NCI-H1930 (cell line): Measurements from ENCODE around the gene RAB44.

Experiments used
- DNase-seq, 2 experiments: peaks; one replicate each; lab custom pipeline; 2025; lab: John Stamatoyannopoulos, UW

RAB44 gene

DNA sequence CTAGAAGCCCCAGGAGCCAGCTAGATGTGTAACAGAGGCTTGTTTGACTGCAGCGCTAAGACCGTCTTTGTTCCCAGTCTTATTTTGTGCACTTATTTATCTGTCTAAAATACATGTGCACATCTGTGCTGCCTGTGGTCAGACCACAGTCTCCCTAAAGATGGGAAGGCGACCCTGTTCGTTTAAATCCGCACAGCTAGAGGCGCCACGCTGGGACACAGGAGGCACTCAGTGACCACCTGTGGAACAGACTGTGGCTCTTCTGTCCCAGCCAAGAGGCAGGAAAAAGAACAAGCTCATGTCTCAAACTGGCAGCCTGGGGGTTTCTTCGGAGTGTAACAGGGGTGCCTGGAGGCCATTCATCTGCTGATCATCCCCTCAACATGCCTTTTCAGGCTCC is 74.8 kb downstream of the RAB44 start:
- DNase-seq: no peak

DNA sequence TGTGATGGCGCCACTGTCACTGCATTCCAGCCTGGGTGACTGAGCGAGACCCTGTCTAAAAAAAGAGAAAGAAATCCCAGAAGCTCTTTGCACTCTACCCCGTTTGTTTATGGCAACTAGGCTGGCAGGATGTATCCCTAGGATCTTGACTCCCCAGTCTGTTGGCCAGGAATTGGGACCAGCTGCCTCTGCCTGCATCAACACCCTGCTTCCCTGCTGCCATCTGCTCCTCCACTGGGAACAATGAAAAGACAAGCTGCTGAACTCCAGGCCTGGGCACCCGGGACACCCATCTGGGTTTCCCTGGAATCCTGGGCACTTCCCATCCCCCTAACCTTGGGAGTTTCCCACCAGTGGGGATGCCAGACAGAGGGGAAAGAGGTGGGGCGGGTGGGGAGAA is 76.7 kb downstream of the RAB44 start:
- DNase-seq: no peak

DNA sequence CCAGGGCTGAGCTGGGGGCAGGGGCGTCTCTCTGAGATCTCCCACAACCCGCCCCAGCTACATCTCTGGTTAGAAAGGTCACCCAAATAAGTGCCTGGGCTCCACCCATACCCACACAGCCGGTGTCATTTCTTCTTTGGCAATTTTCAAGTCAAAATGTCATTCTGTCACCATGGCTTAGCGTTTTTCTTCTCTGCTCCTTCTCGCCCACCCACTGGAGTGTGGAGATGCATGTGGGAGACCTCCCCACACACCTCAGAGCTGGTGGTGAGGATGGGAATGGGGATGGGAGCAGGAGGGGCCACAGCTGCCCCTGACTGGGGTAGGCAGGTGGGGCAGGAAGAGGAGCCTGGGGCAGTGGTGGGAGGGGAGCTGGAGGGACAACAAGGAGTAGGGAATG is 78.5 kb downstream of the RAB44 start:
- no peak for DNase-seq

DNA sequence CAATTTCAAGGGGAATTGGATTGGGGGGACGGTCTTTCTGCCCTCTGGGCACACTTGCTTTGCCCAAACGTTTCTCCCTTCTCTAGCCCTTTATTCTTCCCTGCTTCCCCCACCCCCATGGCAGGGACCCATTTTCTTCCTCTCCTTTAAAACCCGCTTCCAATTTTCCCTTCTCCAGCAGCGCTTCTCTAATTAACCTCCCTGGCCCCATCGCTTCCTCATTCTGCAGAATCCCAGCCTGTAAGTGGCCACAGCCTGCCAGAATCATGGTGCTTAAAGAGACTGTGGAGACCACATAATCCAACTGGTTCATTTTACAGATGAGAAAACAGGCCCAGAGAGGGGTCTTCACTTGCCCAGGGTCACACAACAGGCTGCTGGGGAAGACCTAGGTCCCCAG is 80.2 kb downstream of the RAB44 start:
- no peak for DNase-seq

DNA sequence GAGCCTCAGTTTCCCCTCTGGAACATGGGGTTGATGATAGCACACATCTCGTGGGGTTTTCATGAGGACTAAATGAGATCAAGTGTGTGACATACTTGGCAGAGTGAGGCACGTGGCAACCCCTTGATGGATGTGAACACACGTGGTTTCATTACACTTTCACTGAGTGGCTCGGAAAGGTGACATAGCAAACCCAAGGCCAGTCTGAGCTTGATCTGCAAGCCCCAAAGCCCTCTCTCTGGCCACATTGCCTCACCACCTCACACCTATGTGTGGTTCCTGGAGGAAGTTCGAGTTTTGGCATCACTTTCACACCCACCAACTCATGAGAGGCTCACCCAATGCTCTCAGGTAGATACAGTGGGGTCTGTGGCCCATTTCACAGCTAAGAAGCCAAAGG is 81.6 kb downstream of the RAB44 start:
- DNase-seq: no peak

DNA sequence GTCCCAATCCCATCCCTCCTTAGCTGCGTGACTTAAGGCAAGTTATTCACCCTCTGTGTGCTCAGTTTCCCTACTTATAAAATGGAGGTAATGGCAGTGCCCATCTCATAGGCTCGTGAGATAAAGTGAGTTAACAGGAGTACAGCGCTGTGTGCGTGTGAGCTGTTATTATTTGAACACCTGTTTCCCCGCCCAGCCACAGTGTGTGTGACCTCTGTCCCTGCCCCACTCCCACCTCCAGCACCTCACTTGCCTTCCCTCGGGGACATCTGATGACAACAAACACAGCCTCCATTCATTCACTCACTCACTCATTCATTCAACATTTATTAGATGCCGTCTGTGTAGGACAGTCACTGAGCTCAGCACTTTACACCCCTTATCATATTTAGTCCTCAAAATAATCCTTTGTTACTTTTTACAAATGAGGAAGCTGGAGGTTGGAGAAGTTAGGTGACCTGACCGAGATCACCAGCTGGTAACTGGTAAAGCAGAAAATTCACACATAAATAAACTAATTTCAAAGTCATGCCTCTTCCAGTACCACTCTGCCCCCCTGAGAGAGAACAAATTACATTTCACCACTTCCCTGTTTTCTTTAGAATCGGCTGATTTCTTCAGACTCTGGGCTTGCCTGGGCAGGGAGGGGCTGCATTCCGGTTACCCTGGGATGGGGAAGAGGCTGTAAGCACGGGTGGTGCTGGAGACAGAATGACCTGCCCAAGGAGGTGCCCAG is 83.0 kb downstream of the RAB44 start:
- no peak for DNase-seq

DNA sequence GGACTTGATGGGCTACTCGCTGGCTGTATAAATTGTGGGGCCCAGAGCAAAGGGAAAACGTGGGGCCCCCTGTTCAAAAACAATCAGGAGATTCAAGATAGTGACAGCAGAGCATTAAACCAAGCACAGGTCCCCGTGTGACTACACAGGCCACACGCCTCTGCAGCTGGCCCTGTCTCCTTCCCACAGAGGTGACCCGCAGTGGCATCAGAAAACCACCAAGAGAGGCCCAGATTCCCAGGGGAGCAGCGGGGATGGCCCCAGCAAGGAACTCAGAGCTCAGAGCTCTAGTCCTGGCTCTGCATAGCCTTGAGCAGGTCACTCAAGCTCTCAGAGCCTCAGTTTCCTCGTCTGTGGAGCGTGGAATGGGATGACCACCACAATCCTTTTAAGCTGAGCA is 84.0 kb downstream of the RAB44 start:
- DNase-seq: no peak
